ENCODE measurements around the gene KAZN.
"Not testable (repeated sequence)": the region's sequence is repeated elsewhere in the genome, so short reads cannot be mapped to it uniquely, and the experiment has no call there.

The KAZN gene

DNA sequence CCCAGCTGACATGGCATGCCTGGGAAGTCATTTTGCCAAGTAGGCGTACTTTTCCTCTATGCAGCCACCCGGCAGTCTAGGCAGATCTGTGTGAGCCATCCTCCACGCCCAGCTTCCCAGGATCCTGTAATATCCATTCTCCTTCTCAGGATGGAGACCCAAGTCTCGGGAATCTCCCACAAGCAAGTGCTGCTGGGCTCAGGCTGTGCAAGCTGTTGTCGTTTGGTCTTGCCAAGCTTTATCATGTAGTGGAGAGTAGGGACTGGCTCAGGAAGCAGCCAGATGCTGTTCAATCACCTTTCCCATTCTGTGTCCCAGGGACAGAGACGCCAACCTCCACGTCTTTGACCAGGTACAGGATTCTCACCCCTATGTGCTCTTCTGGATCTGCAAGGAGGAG, 363.9 kb downstream of the KAZN start:
- DNase-seq: no peak

- DNase-seq: not testable (repeated sequence)
These were observed 365.6 kb downstream of the KAZN start for GRCh38 chr1:14963791-14964710.

DNA sequence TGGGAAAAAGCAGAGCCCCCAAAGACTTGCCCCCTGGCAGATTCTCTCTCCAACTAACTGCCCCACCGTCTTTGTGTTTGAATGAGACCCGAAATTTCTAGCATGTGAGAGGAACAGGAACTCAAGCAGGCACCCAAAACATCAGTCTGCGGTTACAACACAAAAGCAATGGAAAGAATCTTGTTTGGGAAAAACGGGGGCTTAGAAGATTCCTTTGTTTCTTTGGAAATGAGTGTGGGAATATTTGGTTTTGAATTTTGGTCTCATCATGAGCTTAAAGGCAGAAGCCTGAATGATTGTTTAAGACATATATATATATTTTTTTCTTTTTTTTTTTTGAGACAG, 366.2 kb downstream of the KAZN start:
- DNase-seq: no peak

GRCh38 chr1:14968251-14968851, 369.9 kb downstream of the KAZN start:
- no peak for DNase-seq

GRCh38 chr1:14969006-14969405, 370.5 kb downstream of the KAZN start:
- DNase-seq: peak; percentile 22

GRCh38 chr1:14970115-14970798, 371.8 kb downstream of the KAZN start:
- no peak for DNase-seq

DNA sequence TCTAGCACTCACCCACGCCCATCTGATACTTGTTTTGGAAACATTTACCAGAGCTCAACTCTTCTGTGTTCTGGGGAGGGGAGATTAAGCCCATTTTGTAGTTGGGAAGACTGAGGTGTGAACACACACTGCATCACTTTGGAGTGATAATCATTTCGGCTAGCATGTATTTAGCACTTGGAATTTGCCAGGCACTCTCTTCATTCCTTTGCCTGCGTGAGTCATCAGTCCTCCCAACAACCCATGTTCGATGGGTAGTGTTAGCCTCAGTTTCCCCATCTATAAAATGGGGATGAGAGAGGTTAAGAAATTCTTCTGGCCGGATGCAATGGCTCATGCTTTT, 372.3 kb downstream of the KAZN start:
- no peak for DNase-seq

DNA sequence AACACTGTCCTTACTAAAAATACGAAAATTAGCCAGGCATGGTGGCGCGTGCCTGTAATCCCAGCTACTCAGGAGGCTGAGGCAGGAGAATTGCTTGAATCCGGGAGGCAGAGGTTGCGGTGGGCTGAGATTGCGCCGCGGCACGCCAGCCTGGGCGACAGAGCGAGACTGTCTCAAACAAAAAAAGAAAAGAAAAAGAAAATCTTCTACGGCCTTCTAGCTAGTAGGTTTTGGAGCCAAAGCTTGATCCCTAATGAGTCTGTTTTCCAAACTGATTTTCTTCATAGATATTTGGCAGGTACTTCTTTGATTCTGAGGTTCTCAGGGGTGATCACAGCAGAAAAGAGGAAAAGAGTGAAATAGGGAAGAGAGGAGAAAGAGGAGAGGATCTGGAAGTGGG, 372.7 kb downstream of the KAZN start:
- no peak for DNase-seq

GRCh38 chr1:14972107-14972506, 373.6 kb downstream of the KAZN start:
- no peak for DNase-seq

- DNase-seq: no peak
These were observed 375.3 kb downstream of the KAZN start for GRCh38 chr1:14973773-14974172.

- no peak for DNase-seq
These were observed 375.9 kb downstream of the KAZN start for GRCh38 chr1:14974361-14974760.

DNA sequence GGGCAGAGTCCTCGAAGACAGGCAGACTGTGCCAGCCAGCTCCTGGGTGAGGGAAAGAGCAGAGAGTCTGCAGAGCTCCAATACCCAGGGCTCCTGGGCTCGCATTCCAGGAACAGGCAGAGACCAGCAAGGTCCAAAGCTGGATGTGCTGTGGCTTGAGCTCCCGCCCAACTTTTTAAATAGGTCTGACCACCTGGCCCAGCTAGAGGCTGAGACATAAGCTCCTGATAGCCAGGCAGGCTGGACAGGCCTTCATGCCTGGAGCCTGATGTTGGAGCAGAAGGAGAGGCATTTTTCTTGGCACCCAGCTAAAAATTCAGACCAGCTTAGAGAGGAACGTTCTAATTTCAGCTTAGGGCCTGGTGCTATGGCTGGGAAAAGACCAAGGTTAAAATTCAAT, 376.6 kb downstream of the KAZN start:
- no peak for DNase-seq

GRCh38 chr1:14976256-14976655, 377.8 kb downstream of the KAZN start:
- no peak for DNase-seq

- DNase-seq: no peak
These were observed 378.9 kb downstream of the KAZN start for GRCh38 chr1:14977338-14977931.

DNA sequence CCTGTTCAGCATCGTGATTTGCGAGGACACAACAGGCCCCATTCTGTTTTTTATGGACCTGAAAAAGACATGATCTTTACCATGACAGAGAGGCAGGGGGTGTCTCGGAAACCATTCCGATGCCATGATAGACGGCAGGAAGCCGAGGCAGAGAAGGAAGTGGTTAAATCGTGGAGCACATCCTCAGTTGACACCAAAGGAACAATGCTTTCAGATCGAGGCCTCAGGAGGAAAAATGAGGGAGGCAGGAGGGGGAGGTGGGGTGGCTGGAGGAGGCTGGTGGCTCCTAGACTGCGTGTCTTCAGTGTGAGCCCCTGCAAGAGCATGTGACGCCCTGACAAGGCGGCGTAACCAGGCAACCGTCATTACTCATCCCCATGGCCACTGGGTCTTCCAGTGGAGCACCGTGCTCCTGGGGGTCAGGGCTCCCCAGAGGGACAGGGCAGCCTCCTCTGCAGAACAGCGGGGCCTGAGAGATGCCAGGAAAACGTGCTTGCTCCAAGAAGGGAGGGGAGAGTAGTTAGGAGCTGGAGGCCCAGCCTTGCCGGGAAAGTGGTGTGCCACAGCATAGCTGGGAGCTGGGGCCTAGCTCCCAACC, 382.2 kb downstream of the KAZN start:
- DNase-seq: no peak

DNA sequence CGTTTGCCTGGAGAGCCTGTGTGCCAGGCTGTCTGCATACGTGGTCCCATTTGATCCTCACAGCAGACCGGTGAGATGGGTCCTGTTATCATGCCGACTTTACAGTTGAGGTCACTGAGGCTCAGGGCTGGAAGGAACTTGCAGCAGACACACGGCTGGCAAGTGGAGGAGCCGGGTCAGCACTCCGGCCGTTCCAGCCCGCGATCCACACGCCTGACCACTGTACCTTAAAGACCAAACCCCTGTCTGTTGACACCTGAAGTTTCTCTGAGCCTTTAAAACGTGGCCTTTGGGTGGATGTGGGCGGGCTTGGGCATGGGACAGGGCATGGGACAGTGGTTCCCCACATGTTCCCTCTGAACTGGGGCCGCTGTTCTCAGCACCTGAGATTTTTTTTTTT, 383.5 kb downstream of the KAZN start:
- no peak for DNase-seq

GRCh38 chr1:14983277-14983676, 384.8 kb downstream of the KAZN start:
- no peak for DNase-seq

GRCh38 chr1:14986168-14986567, 387.7 kb downstream of the KAZN start:
- no peak for DNase-seq

DNA sequence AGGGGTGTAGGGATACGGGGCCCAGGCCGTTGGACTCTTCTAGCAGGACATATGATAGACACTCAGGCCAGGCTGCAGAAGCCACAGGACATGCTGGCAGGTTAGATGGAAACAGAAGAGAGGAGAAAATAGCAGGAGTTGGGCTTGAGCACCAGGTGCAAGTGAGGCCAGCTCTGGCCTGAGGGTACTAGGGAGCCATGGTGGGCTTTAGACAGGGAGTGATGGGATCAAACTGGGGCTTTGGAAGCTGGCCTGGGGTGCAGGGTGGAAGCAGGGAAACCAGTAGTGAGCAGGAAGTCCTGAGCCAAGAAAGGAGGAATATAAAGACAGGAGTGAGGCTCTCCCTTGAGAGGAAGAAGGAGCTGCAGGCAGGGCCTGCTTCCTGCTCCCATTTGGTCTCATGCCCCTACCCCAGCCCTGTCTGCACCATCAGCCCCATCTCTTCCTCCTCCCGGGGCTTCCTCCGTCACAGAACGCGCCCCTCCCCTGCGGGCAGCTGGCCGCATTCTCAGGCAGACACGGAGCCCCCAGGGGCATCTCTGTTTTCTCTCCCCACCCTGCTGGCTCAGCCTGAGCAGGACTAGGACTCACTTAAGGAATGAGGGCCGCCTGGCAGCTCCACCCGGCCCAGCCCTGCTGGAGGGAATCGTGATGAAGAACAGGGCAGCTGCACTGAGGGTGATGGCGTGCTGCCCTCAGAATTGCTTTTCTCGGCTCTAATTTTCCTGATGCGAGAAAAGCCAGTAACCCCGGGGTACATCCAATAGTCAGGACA, 389.5 kb downstream of the KAZN start:
- DNase-seq: no peak

DNA sequence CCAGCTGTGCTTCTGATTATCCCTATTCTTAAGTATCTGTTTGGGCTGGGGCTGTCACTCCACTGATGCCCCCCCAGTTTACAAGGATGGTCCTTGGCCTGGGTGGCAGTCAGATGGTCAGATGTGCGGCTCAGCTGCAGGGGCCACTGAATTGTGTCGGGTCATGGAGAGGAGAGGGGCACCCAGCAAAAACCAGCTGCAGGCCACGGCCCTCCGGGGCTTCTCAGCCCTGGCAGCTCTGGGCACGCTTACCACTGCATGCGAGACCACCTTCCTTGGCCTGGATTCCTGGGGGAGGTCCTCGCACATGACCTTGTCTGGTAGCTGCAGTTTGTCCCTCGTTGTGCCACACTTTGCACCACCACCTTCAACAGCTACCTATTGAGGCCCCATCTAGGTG, 390.2 kb downstream of the KAZN start:
- DNase-seq: no peak

GRCh38 chr1:14989931-14990728, 391.6 kb downstream of the KAZN start:
- DNase-seq: no peak

GRCh38 chr1:14993414-14993813, 394.9 kb downstream of the KAZN start:
- no peak for DNase-seq

Measured in central memory CD4-positive, alpha-beta T cell (primary cell).